Activated CD4-positive, alpha-beta T cell treated with anti-CD3 and anti-CD28 coated beads, Interleukin-10, Interleukin-2, amounts not matched to agents 100 ng/mL and 50 ng/mL, durations not matched to agents 16 hours and 8 hours (primary cell): ENCODE data around the gene ESYT2.

ENCODE experiments used
- DNase-seq: peaks from one replicate; pipeline ENCODE4 v3.0.0-alpha.2; 2020

Gene ESYT2

GRCh38 chr7:158765020-158765419, 64.3 kb downstream of the ESYT2 start:
- DNase-seq = peak; percentile 35

- DNase-seq = no peak
These were observed 65.8 kb downstream of the ESYT2 start for GRCh38 chr7:158763454-158764033.

GRCh38 chr7:158761945-158762344, 67.4 kb downstream of the ESYT2 start:
- DNase-seq = no peak

- no peak for DNase-seq
These were observed 68.4 kb downstream of the ESYT2 start for GRCh38 chr7:158760936-158761335.

- no peak for DNase-seq
These were observed 68.9 kb downstream of the ESYT2 start for GRCh38 chr7:158760445-158760764.

GRCh38 chr7:158759749-158760444, 69.4 kb downstream of the ESYT2 start:
- DNase-seq = no peak

- no peak for DNase-seq
These were observed 70.1 kb downstream of the ESYT2 start for GRCh38 chr7:158759245-158759614.

GRCh38 chr7:158758586-158759244, 70.6 kb downstream of the ESYT2 start:
- DNase-seq = peak; percentile 57

- DNase-seq = no peak
These were observed 71.8 kb downstream of the ESYT2 start for GRCh38 chr7:158757404-158757989.

GRCh38 chr7:158754746-158755444, 74.4 kb downstream of the ESYT2 start:
- no peak for DNase-seq

- no peak for DNase-seq
These were observed 75.4 kb downstream of the ESYT2 start for GRCh38 chr7:158753900-158754299.

GRCh38 chr7:158751751-158752150, 77.6 kb downstream of the ESYT2 start:
- no peak for DNase-seq

- DNase-seq = no peak
These were observed 78.1 kb downstream of the ESYT2 start for GRCh38 chr7:158751199-158751598.

- DNase-seq = no peak
These were observed 78.6 kb downstream of the ESYT2 start for GRCh38 chr7:158750702-158751101.

GRCh38 chr7:158749396-158749795, 79.9 kb downstream of the ESYT2 start:
- DNase-seq = no peak

- DNase-seq = no peak
These were observed 81.0 kb downstream of the ESYT2 start for GRCh38 chr7:158748335-158748734.

GRCh38 chr7:158747408-158747807, 81.9 kb downstream of the ESYT2 start:
- no peak for DNase-seq

- DNase-seq = no peak
These were observed 82.4 kb downstream of the ESYT2 start for GRCh38 chr7:158746957-158747356.

- no peak for DNase-seq
These were observed 84.1 kb downstream of the ESYT2 start for GRCh38 chr7:158745057-158745715.

GRCh38 chr7:158744070-158744469, 85.2 kb downstream of the ESYT2 start:
- DNase-seq = no peak

GRCh38 chr7:158743219-158743618, 86.1 kb downstream of the ESYT2 start:
- DNase-seq = no peak

GRCh38 chr7:158742065-158742821, 87.1 kb downstream of the ESYT2 start:
- no peak for DNase-seq
